ENCODE results near the gene SIN3A.
"Not testable (repeated sequence)": the region's sequence is repeated elsewhere in the genome, so short reads cannot be mapped to it uniquely, and the experiment has no call there.

SIN3A gene

DNA sequence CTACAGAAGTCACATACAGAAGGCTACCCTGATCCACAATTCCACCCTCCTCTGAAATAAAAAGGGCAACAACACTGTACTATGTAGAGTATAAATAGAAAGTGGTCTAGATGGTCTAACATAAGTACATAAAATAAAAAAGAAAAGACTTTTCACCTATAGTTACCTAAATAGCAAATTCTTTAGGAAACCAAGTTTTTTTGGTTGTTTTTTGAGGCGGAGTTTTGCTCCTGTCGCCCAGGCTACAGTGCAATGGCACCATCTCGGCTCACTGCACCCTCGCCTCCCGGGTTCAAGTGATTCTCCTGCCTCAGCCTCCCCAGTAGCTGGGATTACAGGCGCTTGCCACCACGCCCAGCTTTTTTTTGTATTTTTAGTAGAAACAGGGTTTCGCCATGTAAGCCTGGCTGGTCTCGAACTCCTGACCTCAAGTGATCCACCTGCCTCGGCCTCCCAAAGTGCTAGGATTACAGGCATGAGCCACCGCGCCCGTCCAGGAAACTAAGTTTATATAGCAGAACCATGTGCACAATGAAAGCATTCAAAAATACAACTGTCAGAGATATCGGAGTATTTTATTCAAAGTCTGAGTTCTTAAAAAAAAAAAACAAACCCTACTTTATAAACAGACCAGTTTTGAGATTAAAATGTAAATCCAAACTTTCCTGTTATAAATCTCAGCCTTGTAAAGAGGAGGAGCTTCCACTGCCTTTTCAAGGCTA is 1.7 kb downstream of the SIN3A start:
- no peak for DNase-seq

DNA sequence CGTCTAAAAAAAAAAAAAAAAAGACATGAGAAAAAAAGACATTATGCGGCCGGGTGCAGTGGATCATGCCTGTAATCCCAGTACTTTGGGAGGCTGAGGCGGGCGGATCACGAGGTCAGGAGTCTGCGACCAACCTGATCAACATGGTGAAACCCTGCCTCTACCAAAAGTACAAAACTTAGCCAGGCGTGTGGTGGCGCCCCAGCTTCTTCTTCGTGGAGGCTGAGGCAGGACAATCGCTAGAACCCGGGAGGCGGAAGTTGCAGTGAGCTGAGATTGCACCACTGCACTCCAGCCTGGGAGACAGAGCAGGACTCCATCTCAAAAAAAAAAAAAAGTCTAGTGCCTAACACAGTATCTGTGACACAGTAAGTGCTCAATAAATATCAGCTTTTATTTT is 3.3 kb downstream of the SIN3A start:
- DNase-seq = not testable (repeated sequence)

DNA sequence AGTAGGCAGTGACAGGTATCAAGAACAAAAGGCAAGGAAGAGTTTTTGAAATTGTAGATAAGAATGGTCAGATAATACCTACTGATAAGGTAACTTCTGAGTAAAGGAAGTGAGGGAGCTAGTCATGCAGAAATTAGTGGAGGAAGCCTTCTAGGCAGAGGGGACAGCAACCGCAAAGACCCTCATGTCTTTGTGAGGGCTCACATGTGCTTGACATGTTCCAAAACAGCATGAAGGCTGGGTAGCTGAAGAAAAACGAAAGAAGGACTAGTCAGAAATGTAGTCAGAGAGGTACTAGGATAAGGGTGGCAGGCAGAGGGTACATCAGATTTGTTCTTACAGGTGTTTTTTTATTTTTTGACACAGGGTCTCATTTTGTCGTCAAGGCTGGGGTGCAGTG is 5.3 kb downstream of the SIN3A start:
- DNase-seq = no peak

DNA sequence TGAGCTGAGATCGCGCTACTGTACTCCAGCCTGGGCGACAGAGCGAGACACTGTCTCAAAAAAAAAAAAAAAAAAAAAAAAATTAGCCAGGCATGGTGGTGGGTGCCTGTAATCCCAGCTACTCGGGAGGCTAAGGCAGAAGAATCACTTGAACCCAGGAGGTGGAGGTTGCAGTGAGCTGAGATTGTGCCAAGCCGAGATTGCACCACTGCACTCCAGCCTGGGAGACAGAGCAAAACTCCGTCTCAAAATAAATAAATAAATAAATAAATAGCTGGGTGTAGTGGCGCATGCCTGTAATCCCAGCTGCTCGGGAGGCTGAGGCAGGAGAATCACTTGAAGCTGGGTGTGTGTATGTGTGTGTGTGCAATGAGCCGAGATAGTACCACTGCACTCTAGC is 6.2 kb downstream of the SIN3A start:
- DNase-seq = not testable (repeated sequence)

DNA sequence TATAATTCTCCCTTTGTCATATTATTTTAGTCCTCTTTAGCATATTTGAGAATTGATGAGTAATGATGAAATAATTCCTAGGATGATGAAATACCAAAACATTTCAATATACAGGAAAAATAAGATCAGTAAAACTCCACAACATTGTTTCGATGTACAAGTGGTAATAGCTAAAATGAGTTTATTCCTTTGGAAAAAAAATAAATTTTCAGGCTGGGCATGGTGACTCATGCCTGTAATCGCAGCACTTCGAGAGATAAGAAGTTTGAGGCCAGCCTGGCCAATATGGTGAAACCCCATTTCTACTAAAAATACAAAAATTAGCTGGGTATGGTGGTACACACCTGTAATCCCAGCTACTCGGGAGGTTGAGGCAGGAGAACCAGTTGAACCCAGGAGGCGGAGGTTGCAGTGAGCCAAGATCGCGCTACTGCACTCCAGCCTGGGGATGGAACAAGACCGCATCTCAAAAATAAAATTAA is 7.5 kb downstream of the SIN3A start:
- not testable (repeated sequence) for DNase-seq

DNA sequence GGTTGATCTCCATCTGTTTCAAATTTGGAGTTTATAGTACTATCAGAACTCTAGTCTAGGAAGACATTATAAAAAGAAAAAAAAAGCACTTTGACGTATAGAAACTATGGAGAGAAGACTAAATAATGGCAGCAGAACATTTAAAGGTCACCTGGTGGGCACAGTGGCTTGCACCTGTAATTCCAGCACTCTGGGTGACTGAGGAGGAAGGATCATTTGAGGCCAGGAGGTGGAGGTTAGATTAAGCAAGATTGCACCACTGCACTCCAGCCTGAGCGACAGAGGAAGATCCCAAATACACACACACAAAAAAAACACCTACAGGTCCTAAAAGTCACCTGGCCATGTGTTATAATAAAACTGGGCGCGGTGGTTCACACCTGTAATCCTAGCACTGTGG is 13.8 kb downstream of the SIN3A start:
- no peak for DNase-seq

DNA sequence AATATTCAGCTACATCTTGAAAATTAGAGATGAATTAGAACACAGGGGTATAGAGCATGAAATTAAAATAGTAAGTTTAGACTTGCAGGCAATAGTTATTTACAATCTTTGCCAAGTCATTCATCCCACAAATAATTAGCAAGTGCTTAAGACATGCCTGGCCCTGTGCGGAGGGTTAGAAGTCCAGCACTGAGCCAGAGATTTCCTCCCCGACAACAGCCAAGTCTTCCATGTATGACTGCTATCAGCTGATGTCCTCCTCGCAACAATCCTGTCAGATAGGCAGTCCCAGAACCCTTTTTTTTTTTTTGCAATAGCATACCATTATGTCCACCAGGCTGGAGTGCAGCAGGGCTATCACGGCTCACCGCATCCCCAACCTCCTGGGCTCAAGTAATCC is 14.6 kb downstream of the SIN3A start:
- DNase-seq = no peak

DNA sequence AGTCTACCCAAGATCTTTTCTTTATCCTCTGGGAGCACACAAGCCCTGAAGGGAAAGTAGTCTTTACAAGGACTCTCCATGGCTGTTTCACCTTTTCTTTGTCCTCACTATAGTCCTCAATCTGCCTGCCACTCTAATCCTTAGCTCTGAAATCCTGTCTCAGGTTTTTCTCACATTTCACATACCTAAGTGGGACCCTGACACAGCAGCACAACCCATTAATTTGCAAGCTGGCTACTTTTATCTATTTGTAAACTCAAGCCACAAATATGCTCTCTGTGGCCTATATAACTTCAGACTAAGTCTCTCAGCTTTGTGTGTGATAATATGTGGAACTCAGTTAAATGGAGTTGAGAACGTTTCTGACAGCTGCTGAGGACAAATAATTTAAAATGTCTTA is 19.8 kb downstream of the SIN3A start:
- no peak for DNase-seq

DNA sequence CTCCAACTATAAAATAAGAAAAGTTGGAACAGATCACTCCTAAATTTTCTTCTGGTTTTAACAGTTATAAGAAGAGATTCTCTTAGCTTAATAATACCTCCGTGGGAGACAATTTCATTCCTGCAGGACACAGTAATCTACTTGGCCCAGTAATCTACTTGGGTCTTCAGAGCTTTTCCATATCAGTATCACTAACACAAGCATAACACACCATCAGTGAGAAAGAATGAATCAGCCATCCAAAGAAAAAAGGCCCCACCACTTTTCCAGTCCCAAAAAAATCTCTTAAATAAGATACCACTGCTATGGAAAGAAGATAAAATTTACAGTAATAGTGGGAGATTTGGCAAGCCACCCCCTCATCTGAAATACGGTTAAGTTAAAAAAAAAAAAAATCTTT is 20.2 kb downstream of the SIN3A start:
- no peak for DNase-seq

DNA sequence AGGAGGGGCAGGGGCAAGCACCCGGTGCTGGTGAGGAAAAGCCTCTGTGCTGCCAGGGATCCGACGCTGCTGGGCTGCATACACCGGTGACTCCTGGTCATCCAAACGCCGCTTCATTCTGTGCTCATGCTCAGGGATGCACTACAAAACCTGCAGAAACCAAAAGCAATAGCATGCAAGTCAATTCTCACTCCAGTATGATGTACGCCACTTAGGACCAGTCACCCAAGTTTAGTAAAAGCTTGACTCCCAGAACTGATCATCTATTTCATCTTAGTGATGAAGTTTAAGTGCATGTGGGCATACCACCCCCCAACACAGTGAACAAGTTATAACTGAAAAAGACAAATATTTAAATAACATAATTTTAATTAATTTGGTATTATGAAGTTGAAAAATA is 21.2 kb downstream of the SIN3A start:
- no peak for DNase-seq

DNA sequence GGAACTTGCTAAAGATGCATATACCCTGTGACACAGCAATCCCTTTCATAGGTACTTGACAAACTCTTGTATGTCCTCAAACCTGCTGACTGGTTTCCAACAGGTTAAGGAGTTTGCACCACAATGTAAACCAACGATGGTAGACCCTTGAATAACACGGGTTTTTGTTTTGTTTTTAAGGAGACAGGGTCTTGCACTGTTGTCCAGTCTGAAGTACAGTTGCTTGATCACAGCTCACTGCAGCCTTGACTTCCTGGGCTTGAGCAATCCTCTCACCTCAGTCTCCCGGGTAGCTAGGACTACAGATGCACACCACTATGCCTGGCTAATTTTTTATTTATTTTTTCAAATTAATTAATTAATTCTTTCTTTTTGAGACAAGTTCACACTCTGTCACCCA is 23.3 kb downstream of the SIN3A start:
- no peak for DNase-seq

DNA sequence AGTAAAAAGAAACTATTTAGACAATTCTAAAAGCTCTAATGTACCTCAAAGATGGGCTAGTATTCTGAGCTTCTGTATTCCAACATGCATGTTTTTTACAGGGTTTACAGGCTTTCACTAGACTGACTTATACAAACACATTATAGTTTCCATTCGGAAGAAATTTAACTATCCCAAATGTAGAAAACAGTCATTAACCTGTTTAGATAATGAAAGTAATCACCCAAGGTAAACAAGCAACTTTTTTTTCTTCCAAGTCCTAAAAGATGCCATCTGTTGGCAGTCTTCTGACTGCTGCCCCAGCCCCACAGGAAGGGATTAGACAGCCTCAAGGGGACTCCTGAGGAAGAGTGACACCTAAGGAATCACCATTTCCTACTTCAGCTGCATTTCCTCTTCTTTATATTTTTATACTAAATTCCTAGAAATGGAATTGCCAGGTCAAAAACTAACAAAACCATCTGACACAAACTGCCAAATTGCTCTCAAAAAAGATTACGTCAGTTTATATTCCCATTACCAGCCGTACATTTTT is 25.5 kb downstream of the SIN3A start:
- DNase-seq = no peak

DNA sequence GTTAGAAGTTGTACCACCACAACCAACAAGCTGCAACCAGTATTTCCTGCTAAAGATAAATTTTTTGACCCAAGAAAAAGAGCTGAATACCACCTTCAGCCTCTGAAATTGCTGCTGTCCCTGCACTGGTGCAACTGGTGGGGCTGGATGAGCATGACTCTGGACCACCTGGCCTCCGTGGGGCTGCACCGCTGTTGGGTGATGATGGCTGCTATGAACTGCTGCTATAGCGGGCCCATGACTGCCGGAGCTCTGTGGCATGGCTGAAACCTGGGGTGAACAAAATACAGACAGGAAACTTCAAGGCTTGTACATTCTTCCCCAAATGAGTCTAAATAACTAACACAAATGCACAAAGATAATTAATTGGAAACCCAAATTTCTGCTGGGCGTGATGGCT is 28.9 kb downstream of the SIN3A start:
- no peak for DNase-seq

DNA sequence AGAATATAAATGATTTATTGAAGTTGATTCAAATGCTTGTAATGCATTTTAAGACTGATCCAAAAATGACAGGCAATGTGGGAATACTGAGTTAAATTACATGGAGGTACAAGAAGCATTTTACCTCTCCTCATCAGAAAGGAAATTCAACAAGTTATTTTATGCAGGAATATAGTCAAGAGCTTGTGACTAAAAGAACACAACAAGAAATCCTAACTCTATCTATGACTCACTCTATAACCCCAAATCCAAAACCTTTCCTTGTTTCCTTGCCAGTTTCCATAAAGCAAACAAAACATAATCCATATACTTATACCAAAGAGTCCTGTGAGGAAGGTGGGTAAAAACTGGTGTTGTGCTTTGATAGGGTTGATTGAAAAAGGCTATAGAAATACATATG is 30.8 kb downstream of the SIN3A start:
- DNase-seq = no peak

DNA sequence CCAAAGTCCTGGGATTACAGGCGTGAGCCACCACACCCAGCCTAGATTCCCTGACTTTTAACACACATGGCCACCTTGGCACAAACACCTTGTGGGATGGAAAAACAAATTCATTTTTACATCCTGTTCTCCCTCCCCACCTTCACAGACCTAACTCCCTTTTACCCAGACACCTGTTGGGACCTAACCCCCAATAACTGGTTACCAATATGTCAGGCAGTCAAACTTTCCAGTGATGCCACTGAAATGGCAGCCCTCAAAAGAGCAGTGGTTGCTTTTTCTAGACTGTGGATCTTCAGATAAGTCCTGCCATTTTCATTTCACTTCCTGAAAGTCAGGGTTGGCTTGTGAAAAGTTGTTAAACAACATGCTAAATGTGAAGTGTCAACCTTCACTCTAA is 34.9 kb downstream of the SIN3A start:
- DNase-seq = no peak

DNA sequence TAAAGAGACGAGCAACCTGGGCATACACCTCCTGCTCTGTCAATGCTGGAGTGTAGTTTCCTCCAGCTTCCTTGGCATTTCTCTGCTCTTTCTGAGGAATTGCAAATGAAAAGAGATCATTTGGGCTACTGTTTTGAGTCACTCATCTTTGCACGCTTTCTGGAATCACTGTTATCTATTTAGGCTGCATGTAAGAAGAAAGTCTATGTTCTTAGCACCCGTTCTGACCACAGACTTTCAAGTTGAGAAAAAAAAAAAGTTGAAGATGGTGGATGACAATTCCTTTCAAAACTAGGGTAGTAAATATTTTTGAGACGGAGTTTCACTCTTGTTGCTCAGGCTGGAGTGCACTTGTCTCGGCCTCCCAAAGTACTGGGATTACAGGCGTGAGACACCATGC is 41.3 kb downstream of the SIN3A start:
- no peak for DNase-seq

DNA sequence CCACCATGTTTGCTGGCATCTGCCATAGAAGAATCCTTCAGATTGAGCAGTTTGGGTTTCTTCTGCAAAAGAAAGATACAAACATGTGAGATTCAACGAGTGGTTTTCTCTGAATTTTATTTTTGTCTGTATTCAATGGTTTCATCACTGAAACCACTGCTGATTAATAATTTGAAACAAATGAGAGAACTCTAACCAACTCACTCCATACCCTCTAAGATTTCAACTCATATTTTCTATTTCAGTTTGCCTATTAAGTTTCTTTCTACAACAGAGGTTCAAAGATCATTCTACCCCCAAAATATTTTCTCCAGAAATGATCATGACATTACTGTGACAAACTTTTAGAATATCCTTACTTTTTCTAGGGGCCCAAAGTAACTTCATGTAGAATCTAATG is 44.4 kb downstream of the SIN3A start:
- no peak for DNase-seq

DNA sequence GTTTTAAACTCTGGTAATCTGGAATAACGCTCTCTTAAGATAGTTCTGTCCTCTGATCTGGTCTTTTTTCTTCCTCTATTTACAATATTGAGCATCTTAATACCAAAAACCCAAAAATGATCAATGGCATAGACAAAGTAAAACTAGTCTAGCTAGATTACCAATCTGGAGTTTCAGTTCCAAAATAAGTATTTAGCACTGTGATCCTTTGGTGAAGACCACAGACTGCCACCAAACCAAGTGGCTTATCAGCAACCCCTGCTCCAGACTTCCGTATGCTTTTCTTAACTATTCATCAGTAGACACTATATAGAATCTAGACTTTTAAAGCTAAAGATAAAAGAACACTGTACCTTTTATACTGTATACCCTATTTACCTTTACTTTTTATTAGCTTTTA is 47.6 kb downstream of the SIN3A start:
- DNase-seq = no peak

DNA sequence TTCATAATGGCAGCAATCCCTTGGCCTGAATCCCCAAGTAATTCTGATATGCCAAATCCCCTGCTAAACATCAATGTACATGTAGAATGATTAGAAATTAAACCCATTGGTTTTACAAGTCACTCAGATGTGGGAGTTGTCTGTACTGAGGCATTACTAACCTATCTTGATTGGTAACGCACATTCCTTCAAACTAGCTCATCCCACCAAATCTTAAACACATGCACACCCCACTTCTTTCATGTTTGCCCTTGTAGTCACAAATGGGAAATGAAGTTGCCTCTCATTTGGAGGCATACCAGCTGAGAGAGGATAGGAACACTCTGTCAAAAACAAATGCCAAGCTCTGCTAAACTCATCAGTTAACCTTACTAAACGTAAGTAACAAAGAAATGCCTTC is 54.0 kb downstream of the SIN3A start:
- DNase-seq = no peak

DNA sequence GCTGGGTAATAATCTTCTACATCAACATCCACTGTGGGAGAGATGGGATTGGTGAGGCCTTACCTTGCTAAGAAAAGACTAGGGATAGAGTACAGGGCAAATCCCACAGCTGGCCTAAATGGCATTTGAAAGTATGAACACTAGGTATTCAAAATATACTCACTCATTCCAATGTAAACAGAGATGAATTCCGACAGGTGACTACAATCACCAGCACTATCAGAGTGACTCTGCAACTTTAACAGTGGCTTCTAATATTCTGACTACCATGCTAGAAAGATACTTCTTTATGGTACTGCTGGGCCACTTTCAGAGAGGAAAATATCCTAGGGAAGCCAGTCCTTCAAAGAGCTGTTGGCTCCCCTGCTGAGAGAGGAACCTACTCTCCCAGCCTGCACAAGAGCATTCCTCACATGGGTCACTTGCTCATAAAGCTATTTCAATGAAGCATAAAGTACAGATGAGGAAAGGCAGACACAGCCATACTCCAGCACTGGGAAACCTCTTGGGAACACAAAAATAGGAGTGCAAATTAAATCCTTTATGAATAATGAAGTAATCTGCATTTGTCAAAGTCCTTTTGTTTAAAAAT is 61.6 kb downstream of the SIN3A start:
- DNase-seq = no peak

DNA sequence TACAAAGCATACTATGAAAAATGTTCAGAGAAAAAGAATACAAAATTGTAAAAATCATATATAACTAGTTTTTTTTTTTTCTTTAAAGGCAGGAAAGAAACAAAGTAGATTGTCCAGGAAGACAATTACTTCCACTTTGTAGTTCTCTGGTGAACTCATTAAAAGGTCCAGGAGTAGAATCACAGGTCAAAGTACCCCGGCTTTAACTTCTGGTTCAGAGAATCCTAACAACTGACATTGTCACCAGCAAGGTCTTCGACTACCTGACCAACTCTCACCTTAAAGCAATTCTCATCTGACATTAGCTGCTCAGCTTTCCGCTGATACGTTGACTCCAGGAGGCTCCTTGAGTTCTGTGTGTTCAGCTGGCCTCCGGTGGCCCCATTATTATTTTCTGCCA is 67.5 kb downstream of the SIN3A start:
- not testable (repeated sequence) for DNase-seq

DNA sequence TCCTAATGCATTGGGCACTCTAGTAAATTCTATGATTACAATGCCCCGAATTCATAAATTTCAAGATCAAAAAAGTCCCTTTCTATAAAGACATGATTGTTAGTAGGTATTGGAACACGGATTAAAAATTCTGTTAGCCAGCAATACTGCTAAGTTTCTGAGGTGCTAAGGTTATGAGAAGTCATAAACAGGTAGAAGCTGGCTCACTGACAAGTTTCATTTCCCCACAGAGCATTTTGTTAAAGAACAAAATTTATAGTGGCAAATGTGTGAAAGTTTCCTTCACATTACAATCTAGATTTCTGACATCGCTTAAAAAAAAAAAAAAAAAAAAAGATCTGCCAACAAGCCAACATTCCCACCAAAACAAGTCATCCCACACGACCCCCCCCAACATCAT is 70.7 kb downstream of the SIN3A start:
- peak; percentile 81 for DNase-seq

DNA sequence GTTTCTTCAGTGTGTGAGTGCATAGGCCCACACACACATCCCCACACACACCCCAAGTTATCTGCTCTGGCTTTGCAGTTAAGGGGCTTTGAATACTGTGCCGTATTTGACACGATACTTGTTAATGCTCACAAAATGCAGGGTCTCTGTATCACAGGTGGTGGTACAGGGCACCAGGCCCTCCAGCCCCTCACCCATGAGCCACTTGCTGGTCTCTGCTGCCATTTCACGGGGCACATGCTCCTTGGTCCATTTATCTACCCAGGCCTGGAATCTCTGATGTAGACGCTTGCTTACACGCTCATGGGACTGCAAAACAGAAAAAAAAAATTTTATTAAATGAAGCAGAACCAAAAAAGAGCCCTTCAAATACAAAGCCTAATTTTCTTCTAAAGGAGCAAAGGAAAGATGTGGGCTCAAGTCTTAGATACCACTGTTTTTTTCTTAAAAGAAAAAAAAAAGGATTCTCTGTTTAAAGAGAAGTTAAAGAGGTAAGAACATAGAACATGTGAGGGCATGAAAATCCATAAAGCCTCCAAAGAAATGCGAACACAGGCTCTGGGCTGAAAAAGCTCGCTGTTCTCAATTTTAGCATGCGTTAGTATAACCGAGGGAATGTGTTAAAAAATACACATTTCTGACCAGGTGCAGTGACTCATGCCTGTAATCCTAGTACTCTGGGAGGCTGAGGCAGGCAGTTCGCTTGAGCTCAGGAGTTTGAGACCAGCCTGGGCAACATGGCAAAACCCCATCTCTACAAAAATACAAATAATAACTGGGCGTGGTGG is 79.4 kb downstream of the SIN3A start:
- no peak for DNase-seq

DNA sequence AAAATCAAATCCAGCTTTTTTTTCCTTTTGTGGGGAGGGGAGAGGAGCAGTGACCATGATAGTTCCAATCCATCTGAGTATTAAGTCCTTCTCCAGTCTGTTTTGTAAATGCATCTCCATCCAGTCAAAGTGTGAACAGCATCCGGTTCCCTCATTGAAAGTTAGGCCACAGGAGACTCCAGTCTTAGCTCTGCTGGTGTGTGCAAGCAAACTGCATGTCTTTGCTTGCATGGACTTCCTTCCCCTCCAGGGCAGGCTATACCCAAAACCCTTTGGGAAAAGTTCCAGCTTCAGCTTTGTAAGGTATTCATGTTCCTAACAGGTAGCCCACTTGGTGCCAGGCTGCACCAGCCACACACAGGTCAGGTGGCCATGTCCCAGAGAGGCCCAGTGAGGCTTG is 80.0 kb downstream of the SIN3A start:
- no peak for DNase-seq

Data from RPMI8226 (cell line).